Adrenal gland (tissue), 12 donors: ENCODE data around the gene C1orf94. TPM values are rescaled to one million over a fixed set of nuclear protein-coding genes. Genes with fewer than 3 reads are reported as not detected.

ENCODE experiments used
- DNase-seq, 7 donors: peaks; one replicate each; pipeline ENCODE4 v3.0.0-alpha.2; 2019 to 2020
- H3K27ac ChIP-seq, 5 donors: fragments of 200-600 bp; sonication (generic) in 4 of 5; 1 replicate in 3 of 5; 2 replicates in 2 of 5; pipeline versions ENCODE4 v1.5.1 to v1.8.0; 2016 to 2020; ENCODE audit warnings: mild to moderate bottlenecking in 1 of 5
- H3K27me3 ChIP-seq: fragments of 200-600 bp; 2 replicates; pipeline ENCODE4 v1.8.0; 2021
- H3K36me3 ChIP-seq, 2 donors: fragments of 200-600 bp; replicated peaks in 1 of 2; 1 replicate in 1 of 2; 2 replicates in 1 of 2; pipeline versions ENCODE4 v1.5.1 to v1.8.0; 2018 to 2022
- H3K4me1 ChIP-seq, 2 donors: fragments of 200-600 bp; replicated peaks in 1 of 2; 1 replicate in 1 of 2; 2 replicates in 1 of 2; pipeline versions ENCODE4 v1.5.1 to v1.8.0; 2018 to 2021
- H3K4me3 ChIP-seq, 4 donors: fragments of 200-600 bp; sonication (generic) in 3 of 4; one replicate each; pipeline ENCODE4 v1.5.1; 2016 to 2018
- H3K9me3 ChIP-seq, 3 donors: fragments of 200-600 bp; sonication (generic) in 1 of 3; replicated peaks in 1 of 3; 1 replicate in 2 of 3; 2 replicates in 1 of 3; pipeline versions ENCODE4 v1.5.1 to v1.8.0; 2016 to 2021
- POLR2A ChIP-seq, 2 donors: fragments of 450-650 bp; IDR thresholded peaks; one replicate each; pipeline ENCODE4 v1.6.1; 2017; ENCODE audit warnings: antibody characterized with exemption in 2 of 2, mild to moderate bottlenecking in 2 of 2, moderate library complexity in 1 of 2
- WGBS, 4 donors: extraction: QIAGEN DNeasy Blood & Tissue Kit in 2 of 4; methylation state at CpG; one replicate each; pipeline versions ENCODE4 v1.1.5 to v1.1.7; 2013 to 2017; 5-methylcytosine and 5-hydroxymethylcytosine counted together
- intact Hi-C, 2 donors: fragments of 100-400 bp; cut with DNase I; formaldehyde crosslinking; loops; one replicate each; pipeline versions ENCODE4 v1.14.1 to v1.15.0; 2022 to 2023
- polyA plus RNA-seq, 3 donors: library from polyadenylated mRNA; stranded (reverse); fragments of 200-250 nt in 2 of 3; fragments of 350-450 nt in 1 of 3; fragmentation: Illumina TruSeq in 1 of 3; extraction: RNeasy Lipid Tissue Mini Kit (QIAGEN cat#74804) in 1 of 3; gene quantifications; one replicate each; pipeline ENCODE4 v1.2.3, GENCODE V29; 2013 to 2014
- total RNA-seq, 9 donors: library from RNA; depleted of rRNA in 4 of 9; stranded (reverse); fragments of >200 nt in 4 of 9; fragments of 120-200 nt in 1 of 9; fragmentation: NEBNext Ultra II Directional in 1 of 9; extraction: Animal tissue kit (Norgen Biotek cat#: 25700) in 1 of 9; gene quantifications; one replicate each; pipeline versions ENCODE4 v1.1.0 to v1.2.4, GENCODE V29; 2013 to 2023
- TF ChIP-seq, protein P1 (sequence below), 6 experiments: fragments of 450-650 bp in 4 of 6; fragments of 200-600 bp in 2 of 6; sonication (generic) in 1 of 6; IDR thresholded peaks; 1 replicate in 5 of 6; 2 replicates in 1 of 6; pipeline versions ENCODE4 v1.5.1 to v1.8.0; 2016 to 2021; ENCODE audit warnings: antibody characterized with exemption in 6 of 6, mild to moderate bottlenecking in 2 of 6, moderate library complexity in 1 of 6
- donor health status: healthy with polysubstance abuse.
- donor health status: Bipolar disorder and iron deficiency.
- donor health status: DM: yes; HTN: yes; CAD: no.
- donor health status: DM: no; HTN: no; CAD: no.
- donor health status: DM: no; HTN: no; CAD: no.
- donor health status: DM: yes; HTN: yes; CAD: no.

Gene C1orf94
- total and polyA plus RNA-seq, 12 donors = 0.07 to 0.14 TPM; not detected in 10

DNA sequence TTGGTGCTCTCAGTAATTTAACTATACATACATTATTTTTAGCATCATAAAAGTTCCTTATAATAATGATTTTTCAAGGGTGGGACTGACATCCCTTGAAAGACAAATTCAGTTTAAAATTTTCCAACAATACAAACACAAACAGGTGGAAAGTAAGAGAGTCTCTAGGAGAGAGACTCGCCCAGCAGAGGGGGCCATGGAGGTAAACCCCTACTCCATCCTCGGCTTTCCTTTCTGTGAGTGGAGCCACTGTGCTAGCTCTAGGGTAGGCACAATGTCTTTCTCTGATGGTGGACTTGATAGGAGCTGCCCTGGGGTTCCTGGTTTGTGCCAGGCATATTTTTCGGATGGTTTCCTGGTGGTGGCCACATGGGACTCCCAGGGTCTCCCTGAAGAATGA lies 20.0 kb upstream of the C1orf94 start:
- intact Hi-C loops = no loop called here
- no peak for DNase-seq
- Histone ChIP-seq H3K9me3 (no peaks in the 10 kb centered on the region), H3K36me3 (no peaks in the 10 kb centered on the region), H3K27me3 (no peaks in the 10 kb centered on the region), H3K4me1 (no peaks in the 10 kb centered on the region), H3K4me3 (no peak overlapping the region), H3K27ac (no peak overlapping the region)
- WGBS, 4 donors = 65 to 83% (median 80%) methylated on average over 3 of the region's 3 CpGs
- TF ChIP-seq, protein P1, sequence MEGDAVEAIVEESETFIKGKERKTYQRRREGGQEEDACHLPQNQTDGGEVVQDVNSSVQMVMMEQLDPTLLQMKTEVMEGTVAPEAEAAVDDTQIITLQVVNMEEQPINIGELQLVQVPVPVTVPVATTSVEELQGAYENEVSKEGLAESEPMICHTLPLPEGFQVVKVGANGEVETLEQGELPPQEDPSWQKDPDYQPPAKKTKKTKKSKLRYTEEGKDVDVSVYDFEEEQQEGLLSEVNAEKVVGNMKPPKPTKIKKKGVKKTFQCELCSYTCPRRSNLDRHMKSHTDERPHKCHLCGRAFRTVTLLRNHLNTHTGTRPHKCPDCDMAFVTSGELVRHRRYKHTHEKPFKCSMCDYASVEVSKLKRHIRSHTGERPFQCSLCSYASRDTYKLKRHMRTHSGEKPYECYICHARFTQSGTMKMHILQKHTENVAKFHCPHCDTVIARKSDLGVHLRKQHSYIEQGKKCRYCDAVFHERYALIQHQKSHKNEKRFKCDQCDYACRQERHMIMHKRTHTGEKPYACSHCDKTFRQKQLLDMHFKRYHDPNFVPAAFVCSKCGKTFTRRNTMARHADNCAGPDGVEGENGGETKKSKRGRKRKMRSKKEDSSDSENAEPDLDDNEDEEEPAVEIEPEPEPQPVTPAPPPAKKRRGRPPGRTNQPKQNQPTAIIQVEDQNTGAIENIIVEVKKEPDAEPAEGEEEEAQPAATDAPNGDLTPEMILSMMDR (IDR thresholded peaks at IDR 0.05) = no peak
- no peak for TF ChIP-seq POLR2A (IDR thresholded peaks at IDR 0.05)

DNA sequence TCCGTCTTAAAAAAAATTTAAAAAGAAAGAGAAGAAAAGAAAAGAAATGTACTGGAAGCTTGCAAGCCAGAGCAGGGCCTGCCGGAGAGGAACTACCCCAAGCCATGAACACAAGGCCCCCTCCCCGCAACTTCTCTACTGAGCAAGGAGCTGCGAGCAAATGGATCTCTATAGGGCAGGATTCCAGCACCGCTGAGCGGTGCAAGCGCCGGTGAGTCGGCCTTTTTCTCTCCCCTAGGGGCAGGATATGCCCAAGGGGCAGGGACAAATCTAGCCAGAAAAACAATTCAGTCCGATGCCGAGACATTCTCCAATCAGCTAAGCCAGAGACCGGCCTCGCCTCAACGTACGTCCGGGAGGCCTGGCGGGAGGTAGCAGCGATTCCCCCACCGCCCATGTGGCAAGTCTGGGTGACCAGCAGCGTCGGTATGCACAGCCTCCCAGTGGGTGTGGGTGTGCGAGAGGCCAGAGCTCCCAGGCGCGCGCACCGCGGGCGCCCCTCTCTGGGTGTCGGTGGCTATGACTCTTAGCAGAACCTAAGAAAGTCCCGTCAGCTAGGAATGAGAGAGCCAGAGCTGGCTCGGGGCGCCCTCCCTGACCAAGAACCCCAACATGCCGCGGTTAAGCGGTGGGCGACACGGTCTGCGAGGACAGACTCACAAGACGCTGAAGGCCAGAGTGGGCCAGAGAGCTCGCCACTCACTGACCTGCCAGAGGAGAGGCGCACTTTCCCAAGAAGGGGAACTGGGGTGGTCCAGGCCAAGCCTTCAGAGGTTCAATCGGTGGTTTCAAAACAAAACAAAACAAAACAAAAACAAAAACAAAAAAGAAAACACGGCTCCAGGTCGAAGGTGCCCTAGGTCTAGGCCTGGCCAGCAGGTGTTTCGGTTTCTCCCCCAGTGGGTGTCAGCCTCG lies 13.6 kb upstream of the C1orf94 start:
- intact Hi-C loops = loop anchor here in 1 of 2 donors (5.0 kb wide), 2 partner anchors 426 to 531 kb away; no protein-coding TSS in a partner anchor
- Histone ChIP-seq H3K36me3 (no peaks in the 10 kb centered on the region), H3K4me3 (peak overlapping the region in 3 of 4 donors; percentile 10 to 56 (median 29)), H3K4me1 (peaks cover 14 to 18% of the 10 kb centered on the region in 2 donors), H3K9me3 (no peaks in the 10 kb centered on the region), H3K27me3 (no peaks in the 10 kb centered on the region), H3K27ac (no peak overlapping the region)
- peak; percentile 79 to 90 (median 86) for DNase-seq
- WGBS, 4 donors = 2 to 9% (median 3%) methylated on average over 25 to 46 of the region's 46 CpGs
- TF ChIP-seq, protein P1 (IDR thresholded peaks at IDR 0.05) = peak; percentile 57 to 77 (median 74)
- TF ChIP-seq POLR2A (IDR thresholded peaks at IDR 0.05) = peak in 1 of 2 donors; percentile 45

DNA sequence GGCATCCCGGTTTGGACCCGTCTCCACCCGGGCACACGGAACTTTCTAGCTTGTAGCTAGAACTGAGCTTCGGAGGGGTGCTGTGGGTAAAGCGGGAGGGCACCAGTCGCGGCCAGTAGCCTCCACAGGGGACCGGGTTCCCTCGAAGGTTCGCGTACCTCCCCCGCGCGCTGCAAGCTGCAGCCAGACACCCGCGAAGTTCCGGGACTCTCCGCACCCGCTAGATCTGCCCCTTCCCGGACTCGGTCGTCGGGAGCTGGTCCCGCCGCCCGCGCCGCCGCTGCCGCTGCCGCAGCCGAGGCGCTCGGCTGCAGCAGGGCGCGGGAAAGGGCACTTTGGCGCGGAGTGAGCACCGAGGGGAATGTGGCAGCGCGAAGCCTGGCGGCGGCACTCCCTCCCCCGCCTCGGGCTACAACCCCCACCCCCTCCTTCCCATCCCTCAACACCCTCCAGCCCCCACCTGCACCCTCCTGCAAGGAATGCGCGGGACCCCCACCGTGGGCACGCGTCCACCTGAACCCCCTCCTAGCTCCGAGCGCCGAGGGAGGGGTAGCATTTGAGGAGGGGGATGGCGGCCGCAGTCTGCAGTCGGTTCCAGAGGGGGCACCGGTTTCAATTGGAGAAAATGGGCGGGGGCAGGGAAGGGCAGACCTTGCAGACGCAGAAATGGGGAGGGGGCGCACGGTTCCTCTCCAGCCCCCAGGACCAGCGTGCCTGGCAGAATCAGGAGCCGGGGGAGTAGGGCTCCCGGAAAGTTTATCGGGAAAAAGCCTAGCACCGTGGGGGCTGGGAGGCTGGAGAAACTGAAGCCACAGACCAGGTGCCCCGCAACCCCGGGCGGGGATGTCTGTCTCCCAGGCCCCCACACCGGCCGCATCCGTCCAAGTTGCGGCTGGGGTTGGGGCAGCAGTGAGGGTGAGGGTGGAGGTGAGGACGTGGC lies 12.6 kb upstream of the C1orf94 start:
- Histone ChIP-seq H3K4me3 (peak overlapping the region in 3 of 4 donors; percentile 10 to 56 (median 29)), H3K4me1 (peaks cover 14 to 18% of the 10 kb centered on the region in 2 donors), H3K9me3 (no peaks in the 10 kb centered on the region), H3K27me3 (no peaks in the 10 kb centered on the region), H3K36me3 (no peaks in the 10 kb centered on the region), H3K27ac (peak overlapping the region in 2 of 5 donors; percentile 51 to 71)
- intact Hi-C loops = loop anchor here in 1 of 2 donors (5.0 kb wide), 2 partner anchors 427 to 532 kb away; no protein-coding TSS in a partner anchor
- WGBS, 4 donors = 1 to 3% (median 2%) methylated on average over 25 to 75 of the region's 75 CpGs
- DNase-seq = peak in 6 of 7 donors; percentile 22 to 53 (median 33)
- TF ChIP-seq, protein P1 (IDR thresholded peaks at IDR 0.05) = no peak
- no peak for TF ChIP-seq POLR2A (IDR thresholded peaks at IDR 0.05)
